HG02852 (cell line): ENCODE data around the gene CDH1.

Experiments
- ATAC-seq: cut with Tn5 transposase; IDR thresholded peaks from one replicate; pipeline ENCODE4 v1.9.1; 2021; ENCODE audit warnings: mild to moderate bottlenecking, moderate library complexity; ENCODE audit not compliant: unreplicated experiment

CDH1 gene

DNA sequence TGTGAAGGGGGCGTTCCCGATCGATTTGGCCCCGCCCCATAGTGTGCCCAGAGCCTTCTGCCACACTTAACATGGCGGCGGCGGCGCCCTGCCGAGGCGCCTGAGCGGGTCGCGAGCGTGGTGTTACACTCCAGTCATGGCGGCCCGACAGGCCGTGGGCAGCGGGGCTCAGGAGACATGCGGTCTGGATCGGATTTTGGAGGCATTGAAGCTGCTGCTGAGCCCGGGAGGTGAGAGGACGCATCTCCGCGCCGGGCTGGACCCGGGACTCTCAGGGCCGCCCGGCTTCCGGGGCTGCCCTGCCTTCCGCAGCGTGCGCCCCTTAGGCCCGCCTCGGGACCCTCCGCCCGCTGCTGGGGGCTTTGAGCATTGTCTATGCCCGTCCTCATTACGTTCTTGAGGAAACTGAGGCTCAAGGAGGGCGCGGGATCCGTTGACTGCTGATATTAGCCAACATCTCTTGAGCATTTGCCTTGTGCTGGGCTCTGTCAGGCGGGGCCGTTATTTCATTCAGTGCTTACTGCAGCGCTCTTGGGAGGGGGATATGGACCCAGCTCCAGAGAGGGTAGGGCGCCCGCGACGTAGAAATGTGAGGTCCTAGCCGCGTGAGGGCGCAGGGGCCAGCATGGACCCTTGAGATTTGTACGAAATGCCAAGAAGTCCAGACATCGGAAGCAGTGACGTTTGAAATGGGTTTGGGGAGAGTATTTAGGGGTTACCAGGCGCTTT lies 106.6 kb downstream of the CDH1 start, which contains the start of gene TANGO6:
TSS of gene TANGO6 (plus strand) at position 50 of the 729 bp plus-strand sequence. CDS start at position 137, 87 bp downstream.
- ATAC-seq, result peak; percentile 89

DNA sequence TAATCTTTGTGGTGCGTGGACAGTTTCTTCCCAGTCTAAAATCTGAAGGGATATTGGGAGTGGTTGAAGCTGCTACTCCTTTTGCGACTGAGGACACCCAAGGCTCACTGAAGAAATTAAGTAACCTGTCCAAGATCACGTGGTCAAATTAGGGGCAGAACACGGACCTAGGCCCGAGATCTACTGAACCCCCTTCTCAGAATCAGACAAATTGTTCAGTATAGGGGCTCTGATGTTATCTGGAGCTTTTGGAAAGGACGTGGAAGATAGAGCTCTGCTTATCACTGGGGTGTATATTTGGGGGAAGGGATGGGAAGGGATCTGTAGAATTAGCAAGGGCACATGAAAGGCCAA lies 107.1 kb downstream of the CDH1 start:
- no peak for ATAC-seq

DNA sequence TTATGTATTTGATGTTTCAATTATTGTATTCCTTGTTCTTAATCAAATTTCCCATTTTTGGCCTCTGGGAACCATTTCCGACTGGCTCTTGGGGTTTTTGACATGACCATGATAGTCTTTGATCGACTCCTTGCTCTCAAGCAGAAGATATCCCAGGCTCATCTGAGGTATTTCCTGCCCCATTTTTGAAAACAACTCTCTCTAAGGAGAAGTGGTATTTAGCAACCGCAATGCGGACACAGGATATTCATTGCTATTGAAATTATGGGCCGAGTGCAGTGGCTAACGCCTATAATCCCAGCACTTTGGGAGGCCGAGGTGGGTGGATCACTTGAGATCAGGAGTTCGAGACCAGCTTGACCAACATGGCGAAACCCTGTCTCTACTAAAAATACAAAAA lies 111.7 kb downstream of the CDH1 start:
- ATAC-seq, result no peak

DNA sequence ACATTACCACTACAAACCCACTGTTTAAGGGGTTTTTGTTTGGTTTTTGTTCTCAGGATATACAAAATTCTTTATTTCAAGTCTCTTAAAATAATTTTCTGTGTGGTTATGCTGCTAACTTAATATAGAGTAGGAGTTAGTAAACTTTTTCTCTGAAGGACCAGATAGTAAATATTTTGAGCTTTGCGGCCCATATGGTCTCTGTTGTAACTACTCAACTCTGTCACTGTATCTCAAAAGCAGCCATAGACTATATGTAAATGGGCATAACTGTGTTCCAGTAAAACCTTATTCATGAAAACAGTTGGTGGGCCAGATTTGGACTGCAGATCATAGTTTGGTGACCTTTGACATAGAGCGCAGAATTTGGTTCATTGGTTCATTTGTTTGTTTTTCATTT lies 113.4 kb downstream of the CDH1 start:
- no peak for ATAC-seq

DNA sequence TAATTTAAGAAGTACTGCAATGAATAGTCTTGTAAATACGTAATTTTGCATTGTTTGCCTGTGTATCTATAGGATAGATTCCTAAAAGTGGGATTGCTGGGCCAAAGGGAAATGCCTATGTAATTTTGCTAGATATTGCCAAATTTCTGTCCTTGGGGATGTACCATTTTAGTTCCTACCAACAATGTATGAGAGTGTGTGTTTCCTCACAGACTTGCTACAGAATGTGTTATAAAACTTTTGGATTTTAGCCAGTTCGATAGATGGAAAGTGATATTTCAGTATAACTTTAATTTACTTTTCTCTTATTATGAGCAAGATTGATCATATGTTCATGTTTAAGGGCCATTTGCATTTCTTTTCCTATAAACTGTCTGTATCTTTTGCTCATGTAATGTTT lies 114.5 kb downstream of the CDH1 start:
- no peak for ATAC-seq

DNA sequence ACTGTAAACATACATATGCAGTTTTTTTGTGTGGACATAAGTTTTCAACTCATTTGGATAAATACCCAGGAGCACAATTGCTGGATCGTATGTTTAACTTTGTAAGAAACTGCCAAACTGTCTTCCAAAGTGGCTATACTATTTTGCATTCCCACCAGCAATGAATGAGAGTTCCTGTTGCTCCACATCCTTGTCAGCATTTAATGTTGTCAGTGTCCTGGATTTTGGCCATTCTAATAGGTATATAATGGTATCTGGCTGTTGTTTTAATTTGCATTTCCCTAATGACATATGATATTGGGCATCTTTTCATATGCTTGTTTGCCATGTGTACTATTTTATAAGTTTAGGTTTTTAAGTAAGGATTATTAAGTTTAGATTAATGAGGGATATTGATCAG lies 120.4 kb downstream of the CDH1 start:
- ATAC-seq, result no peak

DNA sequence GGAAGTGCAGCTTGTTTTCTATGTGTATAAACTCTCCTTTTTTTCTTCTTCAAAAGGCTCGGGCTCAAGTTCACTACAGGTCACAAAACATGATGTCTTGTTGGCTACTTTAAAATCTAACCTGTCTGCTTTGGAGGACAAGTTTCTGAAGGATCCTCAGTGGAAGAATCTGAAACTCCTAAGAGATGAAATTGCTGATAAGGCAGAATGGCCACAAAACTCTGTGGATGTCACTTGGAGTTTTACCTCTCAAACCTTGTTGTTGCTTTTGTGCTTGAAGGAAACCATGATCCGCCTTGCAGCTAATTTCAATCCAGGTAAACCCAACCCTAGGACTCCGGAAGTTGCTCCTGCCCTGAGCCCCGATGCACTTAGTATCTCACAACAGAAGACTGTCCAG lies 122.7 kb downstream of the CDH1 start:
- no peak for ATAC-seq

DNA sequence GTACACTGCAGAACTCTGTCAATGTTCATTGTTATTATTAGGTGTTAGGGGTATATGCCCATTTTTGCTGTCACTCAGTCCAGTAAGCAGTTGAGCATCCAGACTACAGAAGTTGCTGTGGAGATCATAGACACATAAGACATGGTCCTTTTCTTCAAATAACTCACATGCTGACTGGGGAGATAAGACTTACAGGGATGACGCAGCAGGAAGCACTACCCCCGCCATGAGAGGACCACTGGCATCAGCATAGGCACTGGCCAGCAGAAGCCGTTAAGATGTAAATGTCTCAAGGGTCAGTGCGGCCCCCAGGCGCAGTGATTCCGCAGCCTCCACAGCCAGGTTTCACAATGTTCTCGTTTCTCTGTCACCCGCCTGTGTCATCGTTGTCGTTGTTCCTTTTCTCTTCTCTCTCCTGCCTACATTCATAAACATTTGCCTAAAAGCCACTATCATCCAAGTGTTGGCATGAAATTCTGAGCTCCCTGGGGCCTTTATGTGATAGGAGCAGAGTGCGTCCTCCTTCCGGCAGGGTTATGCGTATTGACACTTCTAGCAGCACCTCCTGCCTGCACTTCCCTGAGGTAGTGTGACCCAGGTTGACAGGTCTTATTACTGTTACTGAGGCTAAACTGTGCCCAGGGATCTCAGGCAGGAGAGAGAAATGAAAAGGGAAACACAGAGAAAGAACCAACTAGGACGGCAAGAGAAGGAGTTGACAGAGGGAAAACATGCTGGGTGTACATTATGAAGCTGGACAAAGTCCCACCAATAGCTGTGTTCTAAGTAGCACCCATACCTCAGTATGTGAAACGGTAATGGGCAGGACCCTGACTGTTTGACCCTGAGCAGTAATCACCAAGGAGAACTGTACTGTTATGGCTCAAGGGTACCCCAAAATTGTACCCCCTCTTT lies 124.1 kb downstream of the CDH1 start:
- no peak for ATAC-seq

DNA sequence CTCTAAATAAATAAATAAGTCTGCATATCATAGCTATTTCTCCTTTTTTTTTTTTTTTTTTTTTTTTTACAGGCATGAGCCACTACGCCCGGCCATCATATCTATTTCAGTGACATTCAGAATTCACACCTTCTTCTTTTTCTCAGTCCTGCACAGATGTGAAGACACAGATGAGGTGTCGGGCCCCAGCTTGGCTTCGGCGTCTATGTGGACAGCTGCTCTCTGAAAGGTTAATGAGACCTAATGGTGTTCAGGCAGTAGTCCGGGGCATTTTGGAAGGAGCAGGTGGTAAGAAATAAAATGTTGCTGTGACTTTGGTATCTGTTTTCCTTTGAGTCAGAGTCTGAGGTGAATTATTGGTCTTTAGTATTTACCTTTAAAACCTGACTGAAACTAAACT lies 129.8 kb downstream of the CDH1 start:
- ATAC-seq, result no peak

DNA sequence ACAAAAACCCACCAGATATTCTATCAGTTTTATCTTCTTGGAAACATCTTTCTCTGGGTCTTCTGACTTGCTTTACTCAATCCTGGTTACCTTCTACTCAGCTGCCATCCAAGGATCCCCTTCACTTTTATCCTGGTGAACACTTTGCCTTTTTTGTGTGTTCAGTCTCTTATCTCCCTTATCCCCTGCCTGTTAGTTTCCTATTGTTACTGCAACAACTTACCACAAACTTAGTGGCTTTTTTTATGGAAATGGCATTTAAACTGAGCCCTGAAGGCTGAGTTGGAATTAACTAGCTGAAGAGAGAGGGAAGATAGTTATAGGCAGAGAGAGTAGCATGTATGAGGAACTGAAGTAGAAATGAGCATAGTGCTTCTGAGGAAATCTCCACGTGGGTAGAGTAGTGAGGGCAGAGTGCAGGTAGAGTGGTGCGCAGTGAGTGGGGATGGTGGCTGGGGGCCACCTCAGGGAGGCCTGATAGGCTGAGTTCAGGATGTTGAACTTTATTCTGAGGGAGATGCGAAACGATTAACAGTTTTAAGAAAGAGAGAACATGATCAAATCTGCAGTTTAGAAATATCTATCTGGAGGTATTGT lies 132.5 kb downstream of the CDH1 start:
- no peak for ATAC-seq

DNA sequence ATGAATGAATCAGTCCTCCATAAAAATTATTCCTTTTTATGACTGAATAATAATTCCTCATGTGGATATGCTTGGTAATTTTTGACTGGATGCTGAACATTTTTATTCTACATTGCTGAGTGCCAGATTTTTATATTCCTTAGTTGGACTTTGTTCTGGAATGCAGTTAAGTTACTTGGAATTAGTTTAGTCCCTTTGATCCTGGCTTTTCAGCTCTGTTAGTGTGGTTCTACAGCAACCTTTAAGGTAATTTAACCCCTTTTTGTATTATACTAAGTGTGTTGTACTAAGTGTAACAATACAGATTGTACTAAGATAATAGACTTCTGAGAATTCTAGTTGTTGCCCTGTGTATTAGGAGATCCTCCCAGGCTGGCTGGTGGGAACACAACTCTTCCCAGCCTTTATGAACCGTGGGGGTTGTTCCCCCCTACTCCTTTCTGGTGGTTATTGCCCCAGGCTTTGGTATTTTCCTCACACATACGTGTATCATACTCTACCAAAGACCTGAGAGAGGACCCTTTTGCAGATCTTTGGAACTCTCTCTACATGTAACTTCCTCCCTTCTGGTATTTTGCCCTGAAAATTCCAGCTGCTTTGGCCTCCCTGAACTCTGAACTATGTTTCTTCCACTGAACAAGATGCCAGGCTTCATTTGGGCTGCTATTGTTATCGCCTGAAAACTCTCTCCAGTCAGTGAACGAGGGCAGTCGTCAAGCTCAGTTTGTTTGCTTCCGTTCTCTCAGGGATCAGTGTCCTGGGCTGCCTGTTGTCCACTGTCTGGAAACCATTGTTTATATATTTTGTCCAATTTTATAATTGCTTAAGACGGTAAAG lies 136.8 kb downstream of the CDH1 start:
- ATAC-seq, result no peak

DNA sequence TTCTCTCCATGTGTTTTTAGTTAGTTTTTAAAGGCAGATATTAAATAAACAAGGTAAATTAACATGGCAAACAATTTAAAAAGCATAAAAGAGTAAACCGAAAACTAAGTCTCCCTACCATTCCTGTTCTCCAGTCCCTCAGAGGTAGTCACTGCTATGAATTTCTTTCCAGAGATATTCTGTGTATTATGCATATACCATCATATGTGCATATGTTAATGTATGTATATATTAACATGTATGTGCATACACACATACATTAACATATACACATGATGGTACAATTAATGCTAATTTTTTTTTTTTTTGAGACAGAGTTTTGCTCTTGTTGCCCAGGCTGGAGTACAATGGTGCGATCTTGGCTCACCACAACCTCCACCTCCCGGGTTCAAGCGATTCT lies 138.8 kb downstream of the CDH1 start:
- ATAC-seq, result no peak

DNA sequence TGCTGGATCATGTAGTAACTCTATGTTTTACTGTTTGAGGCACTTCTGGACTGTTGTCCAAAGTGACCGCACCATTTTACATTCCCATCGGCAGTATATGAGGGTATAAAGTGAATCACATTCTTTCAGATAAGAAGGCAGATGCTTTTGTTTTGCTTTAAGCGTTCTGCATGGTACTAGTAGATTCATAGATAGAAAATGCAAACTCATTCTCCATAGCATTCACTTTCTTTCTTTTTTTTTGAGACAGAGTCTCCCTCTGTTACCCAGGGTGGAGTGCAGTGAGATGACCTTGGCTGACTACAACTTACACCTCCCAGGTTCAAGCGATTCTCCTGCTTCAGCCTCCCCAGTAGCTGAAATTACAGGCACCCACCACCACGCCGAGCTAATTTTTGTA lies 146.6 kb downstream of the CDH1 start:
- no peak for ATAC-seq

DNA sequence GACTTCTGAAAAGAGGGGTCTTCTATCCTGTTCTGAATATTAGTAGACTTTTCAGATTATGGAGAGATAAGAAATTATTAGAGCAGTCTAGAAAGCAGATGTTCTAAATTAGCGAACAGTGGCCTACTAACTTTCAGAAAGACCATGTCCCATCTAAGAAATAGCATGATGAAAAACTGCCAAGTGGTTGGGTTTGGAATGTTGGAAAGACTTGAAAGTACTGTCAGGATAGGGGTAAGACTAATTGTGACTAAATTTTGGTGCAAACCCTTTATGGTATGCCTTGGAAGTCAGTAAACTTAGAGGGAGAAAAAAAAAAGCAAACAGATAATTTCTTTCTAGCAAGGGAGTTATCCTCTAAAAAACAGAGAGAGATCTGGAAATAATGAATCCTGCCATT lies 147.3 kb downstream of the CDH1 start:
- ATAC-seq, result no peak
